Glomerular endothelial cell (primary cell): ENCODE results near the gene EFCAB7. TPM values are rescaled to one million over a fixed set of nuclear protein-coding genes. Genes with fewer than 3 reads are reported as not detected.
"Not testable (repeated sequence)": the region's sequence is repeated elsewhere in the genome, so short reads cannot be mapped to it uniquely, and the experiment has no call there.

Experiments used
- DNase-seq: peaks from one replicate; pipeline ENCODE4 v3.0.0-alpha.2; 2011; ENCODE audit warnings: low read depth, low spot score; ENCODE audit errors: extremely low read depth
- total RNA-seq: library from RNA; depleted of rRNA; stranded (reverse); fragments of >200 nt; gene quantifications from 2 replicates; pipeline ENCODE4 v1.2.3, GENCODE V29; 2015

The EFCAB7 gene
- total RNA-seq, 1 donor from 2014 or later, result 5.2 TPM

GRCh38 chr1:63547621-63548294 lies 24.4 kb downstream of the EFCAB7 start:
- DNase-seq, result no peak

- no peak for DNase-seq
Observed at GRCh38 chr1:63548303-63548702, 25.0 kb downstream of the EFCAB7 start.

- no peak for DNase-seq
Observed at GRCh38 chr1:63548877-63549276, 25.6 kb downstream of the EFCAB7 start.

GRCh38 chr1:63555480-63555879 lies 32.2 kb downstream of the EFCAB7 start:
- DNase-seq, result no peak

- no peak for DNase-seq
Observed at GRCh38 chr1:63557365-63557987, 34.2 kb downstream of the EFCAB7 start.

- no peak for DNase-seq
Observed at GRCh38 chr1:63559357-63559756, 36.0 kb downstream of the EFCAB7 start.

- DNase-seq, result no peak
Observed at GRCh38 chr1:63563745-63564144, 40.4 kb downstream of the EFCAB7 start.

GRCh38 chr1:63569068-63569467 lies 45.7 kb downstream of the EFCAB7 start:
- no peak for DNase-seq

- no peak for DNase-seq
Observed at GRCh38 chr1:63569640-63570316, 46.5 kb downstream of the EFCAB7 start.

GRCh38 chr1:63572686-63573085 lies 49.4 kb downstream of the EFCAB7 start:
- not testable (repeated sequence) for DNase-seq

GRCh38 chr1:63574203-63574796 lies 51.0 kb downstream of the EFCAB7 start:
- not testable (repeated sequence) for DNase-seq

- no peak for DNase-seq
Observed at GRCh38 chr1:63575340-63575826, 52.1 kb downstream of the EFCAB7 start.

GRCh38 chr1:63586326-63586725 lies 63.0 kb downstream of the EFCAB7 start:
- DNase-seq, result not testable (repeated sequence)

GRCh38 chr1:63590166-63590560 lies 66.8 kb downstream of the EFCAB7 start:
- no peak for DNase-seq

GRCh38 chr1:63592536-63593302 lies 69.4 kb downstream of the EFCAB7 start:
- no peak for DNase-seq

- no peak for DNase-seq
Observed at GRCh38 chr1:63593303-63593885, 70.1 kb downstream of the EFCAB7 start, which contains the start of gene PGM1. Gene PGM1 (plus strand): TSS chr1:63593411. CDS start chr1:63593489, 78 bp downstream.

- DNase-seq, result no peak
Observed at GRCh38 chr1:63593886-63594605, 70.7 kb downstream of the EFCAB7 start.

- DNase-seq, result no peak
Observed at GRCh38 chr1:63595435-63595834, 72.1 kb downstream of the EFCAB7 start.

GRCh38 chr1:63599799-63600198 lies 76.5 kb downstream of the EFCAB7 start:
- DNase-seq, result no peak

- no peak for DNase-seq
Observed at GRCh38 chr1:63600248-63600647, 76.9 kb downstream of the EFCAB7 start.
